NCI-H774 (cell line): ENCODE results near the gene NSUN4.

Experiments
- DNase-seq: peaks from one replicate; lab custom pipeline; 2025; lab: John Stamatoyannopoulos, UW

The NSUN4 gene

DNA sequence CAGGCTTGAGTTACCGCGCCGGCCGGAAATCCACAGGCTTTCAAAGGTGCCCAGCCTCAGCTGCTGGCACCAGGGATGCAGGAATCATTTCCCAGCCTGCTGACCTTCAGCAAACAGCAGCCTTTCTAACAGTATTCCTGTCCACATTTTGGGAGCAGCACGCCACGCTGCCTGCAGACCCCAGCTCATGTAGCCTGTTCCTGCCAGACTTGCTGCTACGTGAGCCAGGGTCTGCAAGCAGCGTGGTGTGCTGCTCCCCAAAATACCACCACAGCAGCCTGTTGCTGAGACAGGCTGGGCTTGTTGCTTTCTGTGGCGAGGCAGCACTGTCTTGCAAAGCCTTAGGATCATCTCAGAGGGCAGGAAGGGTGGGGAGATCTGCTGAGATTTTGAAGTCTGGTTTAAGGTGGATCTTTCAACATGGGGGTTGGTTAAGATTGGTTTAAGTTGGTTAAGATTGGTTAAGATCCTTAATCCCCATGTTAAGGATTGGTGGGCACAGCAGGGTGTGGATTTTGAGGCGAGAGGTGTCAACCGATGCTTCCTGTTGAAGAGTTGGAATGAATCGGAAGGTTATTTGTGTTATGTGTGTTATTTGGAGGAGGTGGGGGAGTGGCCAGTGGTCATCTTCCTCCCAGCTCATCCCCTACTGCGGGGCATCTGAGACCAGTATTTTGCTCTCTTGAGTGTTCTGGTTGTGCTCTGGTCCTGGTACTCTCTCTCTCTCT lies 66.4 kb downstream of the NSUN4 start:
- no peak for DNase-seq

GRCh38 chr1:46407636-46408035 lies 67.0 kb downstream of the NSUN4 start:
- DNase-seq = no peak

DNA sequence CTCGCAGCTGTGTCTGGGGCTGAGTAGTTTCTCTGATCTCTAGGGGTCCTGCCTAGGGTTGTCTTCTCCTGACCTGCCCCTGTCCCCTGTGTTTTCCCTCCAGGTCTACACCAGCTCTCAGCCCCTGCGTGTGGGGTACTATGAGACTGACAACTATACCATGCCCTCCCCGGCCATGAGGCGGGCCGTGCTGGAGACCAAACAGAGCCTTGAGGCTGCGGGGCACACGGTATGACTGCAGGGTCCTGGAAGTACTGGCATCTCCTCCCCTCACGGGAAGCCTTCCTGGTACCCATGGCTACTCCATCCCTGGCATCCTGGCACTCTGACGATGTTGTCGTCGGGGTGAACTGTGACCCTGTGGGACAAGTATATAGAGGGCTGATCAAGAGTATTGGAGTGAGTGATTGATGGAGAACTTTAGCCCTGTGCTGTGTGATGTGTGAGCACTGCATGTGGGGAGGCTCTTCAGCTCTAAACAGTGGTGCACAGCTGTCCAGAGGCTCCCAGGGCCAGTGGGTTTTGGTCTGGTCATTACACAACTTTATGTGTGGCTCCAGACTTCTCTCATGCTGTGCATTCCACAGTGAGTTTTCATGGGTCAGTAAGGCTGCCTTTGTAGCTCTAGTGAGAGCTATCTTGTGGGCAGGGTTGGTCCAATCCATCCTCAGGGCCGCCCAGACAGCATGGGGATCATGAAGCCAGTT lies 67.9 kb downstream of the NSUN4 start:
- no peak for DNase-seq

- DNase-seq = no peak
These were observed 68.4 kb downstream of the NSUN4 start for GRCh38 chr1:46409063-46409372.

- DNase-seq = no peak
These were observed 69.8 kb downstream of the NSUN4 start for GRCh38 chr1:46410156-46411009.

- DNase-seq = no peak
These were observed 70.4 kb downstream of the NSUN4 start for GRCh38 chr1:46411010-46411405.
